Fibroblast of the conjunctiva (primary cell): ENCODE results near the gene SLC39A7.
A peak's percentile ranks its signal among the peaks of the same experiment; 100 is the strongest.

Source experiments
- DNase-seq: peaks from one replicate; pipeline ENCODE4 v3.0.0-alpha.2; 2010; ENCODE audit warnings: low read depth

The SLC39A7 gene

DNA sequence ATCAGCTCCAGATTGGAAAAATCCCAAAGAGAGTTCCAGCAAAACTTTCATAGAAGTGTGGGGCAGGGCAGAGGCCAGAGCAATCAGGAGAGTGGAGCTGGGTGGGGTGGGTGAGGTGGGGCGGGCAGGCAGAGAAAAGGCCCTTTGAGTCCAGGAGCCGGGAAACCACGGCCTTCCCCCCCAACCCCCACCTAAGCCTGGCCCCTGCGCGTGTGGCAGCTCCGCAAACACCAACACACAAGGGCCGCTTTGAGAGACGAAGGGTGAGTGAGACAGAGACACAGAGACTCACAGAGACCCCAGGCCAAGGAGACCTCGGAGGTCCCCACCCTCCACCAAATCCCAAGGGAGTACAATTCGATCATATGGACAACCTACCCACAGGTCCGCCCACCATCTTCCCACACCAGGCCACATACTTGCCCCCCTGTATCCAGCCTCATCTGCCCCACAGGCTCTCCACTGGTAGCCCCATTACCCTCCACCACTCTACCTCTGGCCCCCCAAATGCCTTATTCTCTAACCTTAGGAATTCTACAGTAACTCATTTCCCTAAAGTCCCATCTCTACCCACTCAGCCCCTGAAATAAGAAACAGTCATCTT lies 10.1 kb upstream of the SLC39A7 start:
- no peak for DNase-seq

GRCh38 chr6:33191383-33192104 lies 9.1 kb upstream of the SLC39A7 start:
- no peak for DNase-seq

GRCh38 chr6:33192105-33192646 lies 8.5 kb upstream of the SLC39A7 start, which contains the start of gene COL11A2:
Gene COL11A2, minus strand, starts transcription at chr6:33192467. Its CDS starts 227 bp downstream, at chr6:33192240.
- DNase-seq, result no peak

DNA sequence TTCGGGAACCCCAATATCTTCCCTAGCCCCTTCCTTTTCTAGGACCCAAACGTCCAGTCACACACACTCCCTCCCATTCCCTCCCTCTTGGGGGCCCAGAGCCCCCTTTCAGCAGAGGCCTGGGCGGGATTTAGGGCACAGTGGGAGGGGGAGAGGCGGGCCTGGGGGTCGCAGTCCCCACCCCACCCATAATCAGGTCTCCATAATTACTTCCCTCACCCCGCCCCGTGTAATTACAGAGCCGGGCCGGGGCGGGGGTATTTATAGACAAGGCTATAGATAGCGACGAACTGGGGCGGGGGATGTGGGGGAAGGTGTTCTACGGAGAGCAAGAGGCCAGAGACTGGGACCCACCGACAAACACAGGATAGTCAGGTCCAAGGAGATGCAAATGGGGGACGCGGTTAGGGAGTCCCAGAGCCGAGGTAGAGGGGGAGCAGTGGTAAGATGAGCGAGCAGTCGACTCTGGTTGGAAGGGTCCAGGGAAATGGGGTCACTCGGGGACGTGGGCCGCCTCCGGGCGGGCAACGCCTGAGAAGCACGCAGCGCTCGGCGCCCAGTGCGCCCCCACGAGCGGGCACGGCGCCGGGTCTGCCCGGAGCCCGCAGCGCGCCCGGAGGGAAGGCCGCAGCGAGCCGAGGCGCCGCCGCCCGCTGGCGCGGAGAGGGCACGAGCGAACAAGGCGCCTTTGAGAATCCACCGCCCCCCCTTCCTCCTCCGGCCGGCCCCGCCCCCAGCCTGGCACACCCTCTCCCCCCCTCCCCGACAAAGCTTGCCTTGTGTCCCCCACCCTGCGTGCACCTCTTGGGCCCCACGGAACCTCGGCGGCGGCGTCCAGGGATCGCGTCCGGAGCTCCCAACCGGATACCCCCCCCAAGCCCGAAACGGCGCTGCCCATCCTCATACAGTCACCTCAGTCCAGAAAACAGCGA lies 7.7 kb upstream of the SLC39A7 start:
- no peak for DNase-seq

DNA sequence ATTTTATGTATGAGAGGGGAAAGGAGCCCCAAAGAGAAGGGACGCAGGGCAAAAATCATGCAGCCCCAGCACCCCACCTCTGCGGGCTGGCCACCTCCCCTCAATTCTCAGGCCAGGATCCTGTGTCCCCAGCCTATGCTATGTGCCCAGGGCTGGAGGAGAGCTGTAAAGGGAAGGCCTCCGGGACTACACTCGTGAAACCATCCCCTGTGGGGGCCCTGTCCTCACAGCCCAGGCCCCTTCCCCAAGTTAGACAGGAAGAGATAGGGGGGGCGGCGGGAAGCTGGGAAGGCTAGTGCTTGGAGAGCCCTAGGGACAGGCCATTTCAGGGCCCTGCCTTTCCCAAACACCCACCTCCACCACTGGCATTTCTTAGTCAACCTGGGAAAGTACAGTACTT lies 7.0 kb upstream of the SLC39A7 start:
- no peak for DNase-seq

- no peak for DNase-seq
Measured at GRCh38 chr6:33194431-33194979, 6.2 kb upstream of the SLC39A7 start.

- no peak for DNase-seq
Measured at GRCh38 chr6:33195304-33196165, 5.1 kb upstream of the SLC39A7 start.

- DNase-seq, result peak; percentile 54
Measured at GRCh38 chr6:33197431-33198048, 3.1 kb upstream of the SLC39A7 start.

DNA sequence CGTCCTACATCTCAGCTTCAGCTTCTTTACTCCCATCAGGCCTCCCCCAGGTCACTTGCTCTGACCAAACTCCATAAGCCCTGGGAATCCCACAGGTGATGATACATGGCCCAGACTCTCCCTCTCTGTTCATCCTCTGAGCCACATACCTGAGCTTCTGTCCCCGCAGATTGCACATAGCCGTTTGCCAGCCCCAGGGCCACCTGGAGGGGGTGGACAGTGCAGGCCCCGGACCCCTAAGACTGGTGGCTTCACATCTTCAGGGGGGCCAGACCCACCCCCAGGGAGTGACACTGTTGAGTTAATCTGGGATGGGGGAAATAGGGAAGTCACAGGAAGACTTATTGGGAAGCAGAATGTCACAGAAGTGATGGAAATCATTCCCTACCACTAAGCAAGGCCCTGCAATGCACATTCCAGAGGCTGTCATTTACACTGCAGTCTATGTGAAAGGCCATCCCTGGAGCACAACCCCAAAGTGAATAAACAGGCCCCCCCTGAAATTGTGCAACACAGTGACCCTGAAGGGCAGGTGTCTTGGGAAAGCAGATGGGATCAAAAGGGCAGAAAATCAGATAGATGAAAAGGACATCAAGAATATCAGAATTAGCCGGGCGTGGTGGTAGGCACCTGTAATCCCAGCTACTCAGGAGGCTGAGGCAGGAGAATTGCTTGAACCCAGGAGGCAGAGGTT lies 2.4 kb upstream of the SLC39A7 start:
- no peak for DNase-seq

- no peak for DNase-seq
Measured at GRCh38 chr6:33198853-33199436, 1.7 kb upstream of the SLC39A7 start.

- no peak for DNase-seq
Measured at GRCh38 chr6:33199687-33200218, 914 bp upstream of the SLC39A7 start.

DNA sequence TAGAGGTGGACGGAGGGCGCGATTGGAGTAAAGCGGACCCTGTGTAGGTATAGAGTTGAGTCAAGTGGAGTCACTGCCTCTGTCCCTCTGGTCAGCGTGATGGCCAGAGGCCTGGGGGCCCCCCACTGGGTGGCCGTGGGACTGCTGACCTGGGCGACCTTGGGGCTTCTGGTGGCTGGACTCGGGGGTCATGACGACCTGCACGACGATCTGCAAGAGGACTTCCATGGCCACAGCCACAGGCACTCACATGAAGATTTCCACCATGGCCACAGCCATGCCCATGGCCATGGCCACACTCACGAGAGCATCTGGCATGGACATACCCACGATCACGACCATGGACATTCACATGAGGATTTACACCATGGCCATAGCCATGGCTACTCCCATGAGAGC lies 479 bp downstream of the SLC39A7 start:
- DNase-seq, result no peak

DNA sequence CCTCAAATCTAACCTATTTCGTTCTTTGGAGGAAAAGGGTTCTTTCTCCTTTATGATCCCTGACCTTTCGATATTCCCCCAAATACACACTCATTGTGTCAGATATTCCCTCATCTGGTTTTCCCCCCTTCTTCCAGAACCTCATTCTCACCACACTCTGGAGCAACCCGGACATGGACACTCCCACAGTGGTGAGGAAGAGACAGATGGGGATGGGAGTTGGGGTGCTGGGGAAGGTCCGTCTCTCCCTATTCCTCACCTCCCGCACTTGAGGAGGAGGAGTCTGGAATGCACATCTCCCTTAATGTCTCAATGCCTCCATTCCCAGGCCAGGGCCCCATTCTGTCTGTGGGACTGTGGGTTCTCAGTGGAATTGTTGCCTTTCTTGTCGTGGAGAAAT lies 1.3 kb downstream of the SLC39A7 start:
- DNase-seq, result no peak

GRCh38 chr6:33202799-33203198 lies 2.1 kb downstream of the SLC39A7 start:
- DNase-seq, result no peak

GRCh38 chr6:33203443-33204164 lies 2.9 kb downstream of the SLC39A7 start:
- no peak for DNase-seq

DNA sequence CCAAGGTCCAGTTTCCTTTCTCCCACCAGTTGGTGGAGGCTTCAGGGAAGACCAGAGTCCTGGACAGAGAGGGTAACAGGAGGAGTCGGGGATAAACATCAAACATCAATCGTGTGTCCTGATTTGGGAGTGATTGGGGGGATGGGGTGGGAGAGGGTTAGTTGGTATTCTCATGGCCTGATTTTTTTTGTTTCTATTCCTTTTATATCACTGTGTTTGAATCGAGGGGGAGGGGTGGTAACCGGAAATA lies 3.4 kb downstream of the SLC39A7 start:
- no peak for DNase-seq

DNA sequence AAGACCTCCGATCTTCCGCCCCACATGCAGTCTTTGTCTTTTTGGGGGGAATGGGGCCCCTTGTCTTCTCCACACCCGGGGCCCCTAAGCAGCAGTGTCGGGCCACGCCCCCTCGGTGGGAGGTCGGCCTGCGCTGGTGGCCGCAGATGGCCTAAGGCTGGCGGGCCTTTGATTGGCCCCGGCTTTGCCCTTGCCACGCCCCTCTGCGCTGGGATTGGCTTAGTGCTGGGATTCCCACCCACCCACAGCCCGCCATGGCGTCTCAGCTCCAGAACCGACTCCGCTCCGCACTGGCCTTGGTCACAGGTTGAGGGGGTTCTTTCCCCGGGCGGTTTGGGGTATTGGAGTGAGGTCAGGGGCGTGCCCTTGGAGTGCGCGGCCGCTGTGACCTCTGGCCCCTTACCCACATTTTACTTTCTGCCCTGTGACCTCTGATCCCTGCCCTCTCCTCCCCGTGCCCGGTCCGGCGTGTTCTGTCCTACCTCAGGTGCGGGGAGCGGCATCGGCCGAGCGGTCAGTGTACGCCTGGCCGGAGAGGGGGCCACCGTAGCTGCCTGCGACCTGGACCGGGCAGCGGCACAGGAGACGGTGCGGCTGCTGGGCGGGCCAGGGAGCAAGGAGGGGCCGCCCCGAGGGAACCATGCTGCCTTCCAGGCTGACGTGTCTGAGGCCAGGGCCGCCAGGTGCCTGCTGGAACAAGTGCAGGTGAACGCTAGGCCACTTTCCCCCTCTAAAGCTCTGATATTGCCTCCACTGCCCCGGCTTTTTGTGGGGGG lies 3.9 kb downstream of the SLC39A7 start, which contains the start of gene HSD17B8:
Gene HSD17B8, plus strand, starts transcription at position 241 of the 776 bp plus-strand sequence. Its CDS starts 14 bp downstream, at position 255.
- peak; percentile 80 for DNase-seq
